Subcutaneous adipose tissue (tissue), 4 donors: ENCODE data around the gene PRKCQ. TPM values are rescaled to one million over a fixed set of nuclear protein-coding genes. Genes with fewer than 3 reads are reported as not detected.

Experiments used
- CTCF ChIP-seq: fragments of 450-650 bp; IDR thresholded peaks from one replicate; pipeline ENCODE4 v1.5.1; 2016; ENCODE audit warnings: low read depth, mild to moderate bottlenecking, control low read depth, antibody characterized with exemption, moderate library complexity
- total RNA-seq, 4 donors: library from RNA; depleted of rRNA; stranded (reverse); fragments of >200 nt; gene quantifications; one replicate each; pipeline ENCODE4 v1.1.0, GENCODE V29; 2016

The PRKCQ gene
- total RNA-seq, 4 donors from 2014 or later: 0.19 to 1.0 (median 0.93) TPM

- TF ChIP-seq CTCF: no peak
Measured at GRCh38 chr10:6383096-6383812, 196.8 kb downstream of the PRKCQ start.

- TF ChIP-seq CTCF: no peak
Measured at GRCh38 chr10:6382081-6382480, 198.0 kb downstream of the PRKCQ start.

GRCh38 chr10:6379015-6379776 is 200.9 kb downstream of the PRKCQ start:
- no peak for TF ChIP-seq CTCF
